NCI-H2196 (cell line): ENCODE data around the gene RBP5.
"Not testable (repeated sequence)": the region's sequence is repeated elsewhere in the genome, so short reads cannot be mapped to it uniquely, and the experiment has no call there.

Source experiments
- DNase-seq: peaks from one replicate; lab custom pipeline; 2025; ENCODE audit not compliant: unreplicated experiment; lab: John Stamatoyannopoulos, UW

RBP5 gene

GRCh38 chr12:7123806-7124522 lies 4.7 kb downstream of the RBP5 start:
- DNase-seq = no peak

DNA sequence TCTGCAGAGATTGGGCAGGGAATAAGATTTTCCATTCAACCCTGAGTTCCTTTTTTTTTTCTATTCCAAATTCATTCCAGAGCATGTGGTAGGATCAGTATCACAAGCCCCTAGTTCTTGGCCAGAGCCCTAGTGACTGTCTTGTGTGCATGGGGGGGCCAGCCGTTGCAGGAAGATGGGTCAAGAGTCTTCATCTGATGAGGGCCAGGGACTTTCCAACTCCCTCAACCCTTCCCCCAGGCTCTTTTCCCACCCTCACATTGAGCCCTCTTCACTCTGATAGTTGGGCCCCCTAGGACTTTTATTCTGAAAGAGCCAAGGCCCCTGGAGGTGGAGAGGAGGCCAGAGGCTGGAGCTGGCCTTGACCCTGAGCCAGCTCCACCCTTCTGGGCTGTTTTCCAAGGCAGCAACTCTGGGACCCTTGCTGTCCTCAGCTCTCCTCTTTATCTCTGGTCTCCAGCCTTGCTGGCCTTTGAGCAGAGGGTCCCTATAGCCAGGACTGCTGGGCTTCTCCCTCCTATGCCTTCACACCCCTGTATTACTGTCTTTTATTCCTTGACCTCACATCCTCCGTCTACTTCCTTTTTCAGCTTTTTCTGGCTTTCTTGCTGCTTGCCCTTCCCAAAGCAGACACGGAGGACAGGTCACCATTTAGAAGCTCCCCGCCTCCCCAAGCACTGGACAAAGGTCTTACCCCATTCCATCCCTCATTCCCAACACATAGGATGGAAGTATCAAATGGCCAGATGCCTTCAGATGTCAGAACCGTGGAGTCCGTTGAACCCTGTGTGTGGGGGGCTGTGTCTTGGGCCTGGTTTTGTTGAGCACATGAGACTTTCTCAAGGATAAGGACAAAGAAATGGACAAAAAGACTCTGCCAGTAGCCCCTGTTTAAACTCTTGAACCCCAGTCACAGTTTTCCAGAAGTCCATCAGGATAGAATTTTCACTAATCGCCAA lies 5.6 kb downstream of the RBP5 start:
- no peak for DNase-seq

DNA sequence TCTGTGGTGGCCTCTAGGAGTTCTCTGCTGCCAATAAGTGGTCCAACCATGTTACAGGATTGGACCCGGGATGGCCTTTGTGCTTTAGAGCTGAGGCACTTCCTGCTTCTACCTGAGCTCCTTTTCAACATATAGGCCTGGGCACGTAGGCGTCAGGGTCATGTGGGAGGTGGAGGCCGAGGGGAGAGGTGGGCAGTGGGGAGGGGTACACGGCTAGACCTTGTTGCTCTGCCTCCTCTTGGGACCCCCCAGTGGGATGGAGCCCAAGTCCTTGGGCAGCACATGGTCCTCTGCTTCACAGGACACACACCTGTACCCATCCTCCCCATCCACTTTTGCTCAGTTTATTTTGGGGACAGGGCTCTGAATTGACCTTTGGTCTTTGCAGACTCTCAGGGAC lies 7.4 kb downstream of the RBP5 start:
- no peak for DNase-seq

GRCh38 chr12:7120166-7120565 lies 8.5 kb downstream of the RBP5 start:
- no peak for DNase-seq

DNA sequence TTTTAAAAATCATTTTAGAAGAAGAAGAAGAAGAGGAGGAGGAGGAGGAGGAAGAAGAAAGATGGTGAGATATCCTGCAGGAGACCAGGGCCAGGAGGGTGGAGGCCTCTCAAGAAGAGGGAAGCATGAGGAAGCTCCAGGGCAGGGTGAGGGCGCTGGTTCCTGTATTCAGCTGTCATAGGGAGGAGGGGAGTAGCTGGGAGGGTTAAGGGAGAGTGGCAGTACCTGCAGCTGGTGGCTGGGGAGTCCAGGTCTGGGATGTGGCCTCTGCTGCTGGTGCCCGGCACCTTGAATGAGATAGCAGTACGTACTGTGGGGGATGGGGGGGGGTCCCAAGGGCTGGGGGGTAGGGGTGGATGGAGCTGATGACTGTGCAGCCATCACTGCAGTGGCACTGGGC lies 9.8 kb downstream of the RBP5 start:
- DNase-seq = no peak

DNA sequence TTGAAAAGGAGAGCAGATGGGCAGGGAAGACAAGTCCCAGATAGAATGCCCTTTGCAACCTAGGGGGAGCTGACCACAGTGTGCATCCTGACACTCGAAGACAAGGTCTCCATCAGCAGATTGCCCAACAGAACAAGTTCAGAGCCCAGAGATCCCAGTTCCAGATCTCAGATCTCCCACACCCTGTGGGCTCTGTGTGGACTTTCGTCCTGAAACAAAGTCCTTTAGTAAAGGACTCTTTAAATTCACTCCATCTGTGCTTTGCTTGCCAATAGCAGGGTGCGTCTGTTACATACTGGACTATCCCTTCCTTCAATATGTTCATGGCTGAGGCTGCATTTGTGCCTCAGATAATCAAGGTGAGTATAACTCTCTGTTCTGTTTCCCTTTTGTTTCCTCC lies 11.0 kb downstream of the RBP5 start:
- no peak for DNase-seq

- DNase-seq = no peak
Measured at GRCh38 chr12:7116916-7117315, 11.8 kb downstream of the RBP5 start.

- no peak for DNase-seq
Measured at GRCh38 chr12:7116196-7116595, 12.5 kb downstream of the RBP5 start.

- DNase-seq = no peak
Measured at GRCh38 chr12:7114851-7115250, 13.8 kb downstream of the RBP5 start.

DNA sequence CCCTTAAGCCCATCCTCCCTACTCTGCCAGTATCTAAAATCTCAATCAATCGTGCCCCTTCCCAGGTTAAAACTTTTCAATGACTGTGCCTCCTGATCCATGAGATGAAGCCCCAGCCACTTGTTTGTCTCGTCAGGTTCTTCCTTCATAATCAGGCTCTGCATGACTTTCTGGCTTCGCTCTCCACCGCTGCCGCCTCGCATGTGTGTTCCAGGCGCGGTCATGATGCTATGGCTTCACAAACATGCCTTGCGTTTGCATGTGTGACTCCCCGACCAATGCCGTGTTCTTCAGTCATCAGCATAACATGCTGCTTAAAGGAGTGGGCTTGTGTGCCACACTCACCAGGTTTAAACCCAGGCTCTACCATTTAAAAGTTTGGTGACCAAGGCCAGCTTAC lies 14.7 kb downstream of the RBP5 start:
- no peak for DNase-seq

DNA sequence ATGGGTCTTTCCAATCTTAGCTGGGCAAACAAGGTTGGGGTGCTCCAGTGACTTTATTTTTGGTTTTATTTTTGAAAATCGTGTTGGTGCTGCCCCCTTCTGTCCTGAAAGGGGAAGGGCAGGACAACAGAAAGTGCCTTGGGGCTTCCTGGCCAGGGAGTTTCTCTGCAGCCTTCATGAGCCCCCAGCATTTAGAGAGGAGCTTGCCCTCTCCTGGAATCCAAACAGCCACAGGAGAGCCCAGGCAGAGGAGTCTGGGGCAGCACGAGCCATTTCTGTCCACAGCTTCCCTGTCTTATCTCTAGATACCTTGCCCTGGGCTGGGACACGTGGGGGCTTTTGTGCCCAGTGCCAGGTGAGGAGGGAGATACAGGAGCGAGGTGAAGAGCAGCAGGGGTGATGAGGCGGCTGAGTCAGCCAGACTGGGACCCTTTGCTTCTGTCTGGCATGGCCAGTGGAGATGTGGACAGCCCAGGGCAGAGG lies 15.3 kb downstream of the RBP5 start:
- DNase-seq = no peak

- no peak for DNase-seq
Measured at GRCh38 chr12:7112041-7112440, 16.6 kb downstream of the RBP5 start.

- DNase-seq = no peak
Measured at GRCh38 chr12:7110661-7111060, 18.0 kb downstream of the RBP5 start.

DNA sequence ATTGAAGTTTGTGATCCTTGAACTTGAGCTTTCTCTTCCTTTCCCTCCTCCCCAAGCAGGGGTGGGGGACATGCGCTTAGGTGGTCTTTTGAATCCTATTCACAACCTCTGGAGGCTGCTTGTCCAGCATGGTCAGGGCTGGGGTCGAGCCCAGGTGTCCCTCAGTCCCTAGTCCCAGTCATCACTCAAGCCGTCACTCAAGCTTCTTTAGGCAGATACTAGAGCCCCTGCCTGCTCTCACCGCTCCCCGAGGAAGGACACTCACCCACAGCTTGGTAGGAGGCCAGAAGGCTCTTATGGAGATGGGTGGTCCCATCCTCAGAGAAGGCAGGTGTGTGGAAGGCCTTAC lies 19.1 kb downstream of the RBP5 start:
- DNase-seq = no peak

DNA sequence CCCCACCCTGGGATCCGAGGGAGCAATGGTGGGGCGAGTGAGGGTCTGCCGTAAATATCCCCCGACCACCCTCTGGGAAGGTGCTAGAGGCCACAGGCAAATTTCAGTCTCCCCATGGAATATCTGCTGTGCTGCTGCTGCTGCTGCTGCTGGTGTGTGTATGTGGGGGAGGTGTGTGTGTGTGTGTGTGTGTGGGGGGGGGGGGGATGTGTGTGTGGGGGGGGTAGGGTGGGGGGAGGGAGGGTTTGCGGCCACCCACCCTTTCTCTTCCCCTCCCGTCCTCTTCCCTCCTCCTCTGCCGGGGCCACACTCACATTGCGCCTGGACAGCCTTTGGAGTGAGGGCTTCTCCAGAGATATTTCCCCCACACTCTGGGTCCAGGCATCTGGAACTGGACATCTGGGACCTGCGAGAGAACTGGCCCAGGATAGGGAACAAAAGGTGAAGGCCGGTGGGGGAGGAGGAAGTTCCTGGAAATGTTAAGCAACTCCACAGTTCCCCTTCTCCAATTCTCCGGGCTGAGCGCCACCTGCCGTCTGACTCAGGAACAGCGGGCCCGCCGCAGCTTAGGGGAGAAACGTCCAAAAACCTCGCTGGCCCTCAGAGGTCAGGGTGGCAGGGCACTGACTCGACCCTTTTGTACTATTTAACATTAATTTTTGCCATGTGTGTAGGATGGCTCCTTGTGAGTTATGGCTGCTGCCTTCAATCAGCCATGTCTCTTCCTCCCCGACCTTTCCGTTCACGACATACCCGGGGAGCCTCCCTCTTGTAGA lies 19.7 kb downstream of the RBP5 start, which contains the start of gene C1RL:
Gene C1RL, minus strand, starts transcription at position 419 of the 776 bp plus-strand sequence. Its CDS starts 34 bp downstream, at position 385.
- peak; percentile 73 for DNase-seq

DNA sequence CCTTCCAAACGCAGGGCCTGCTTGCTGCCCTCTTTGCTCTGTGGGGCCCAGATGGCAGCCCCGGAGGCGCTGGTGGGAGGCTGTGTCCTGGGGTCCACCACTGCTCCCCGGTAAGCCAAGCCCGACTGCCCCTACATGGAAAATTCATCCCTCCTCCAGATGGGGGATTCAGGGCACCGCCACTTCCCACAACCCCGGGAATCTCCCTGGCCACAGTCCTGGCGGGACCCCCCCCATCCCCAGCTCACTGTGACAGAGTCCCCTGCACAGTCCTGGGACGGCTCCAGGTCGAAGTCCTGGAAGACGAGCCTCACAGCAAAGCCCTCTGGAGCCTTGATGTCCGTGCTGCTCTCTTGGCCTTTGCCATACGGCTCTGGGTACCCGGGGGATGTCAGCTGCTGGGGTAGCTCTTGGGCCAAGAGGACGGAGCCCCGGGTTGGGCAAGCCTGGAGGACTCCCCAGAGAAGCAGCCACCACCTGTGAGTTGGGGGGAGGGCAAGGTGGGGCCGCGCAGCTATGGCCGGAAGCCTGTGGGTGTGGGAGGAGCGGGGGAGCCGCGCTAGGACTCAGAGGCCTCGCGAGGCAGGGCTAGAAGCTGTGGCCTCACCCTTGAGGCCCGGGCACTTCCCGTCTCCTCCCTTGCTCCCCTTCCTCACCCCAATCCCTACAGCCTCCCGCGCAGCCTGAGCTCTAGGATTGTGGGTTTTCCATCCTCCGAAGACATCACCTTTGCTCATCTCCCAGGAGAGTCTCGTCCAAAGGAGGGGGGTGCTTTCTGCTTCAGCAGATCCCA lies 20.5 kb downstream of the RBP5 start:
- DNase-seq = peak; percentile 41

DNA sequence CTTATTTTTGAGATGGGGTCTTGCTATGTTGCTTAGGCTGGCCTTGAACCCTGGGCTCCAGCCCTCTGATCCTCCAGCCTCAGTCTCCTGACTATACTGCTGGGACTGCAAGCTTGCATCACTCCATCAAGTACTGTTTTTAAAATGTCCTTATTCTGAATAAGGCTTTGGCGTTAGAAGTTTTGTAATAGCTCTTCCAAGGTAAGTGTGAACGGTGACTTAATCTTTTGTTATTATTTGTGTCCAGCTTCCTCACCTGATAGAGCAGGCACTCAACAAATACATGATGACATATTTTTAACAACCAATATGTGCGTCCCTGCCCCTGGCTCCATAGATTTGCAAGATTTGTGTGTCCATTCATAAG lies 21.1 kb downstream of the RBP5 start:
- DNase-seq = no peak

- DNase-seq = not testable (repeated sequence)
Measured at GRCh38 chr12:7107181-7107580, 21.5 kb downstream of the RBP5 start.

GRCh38 chr12:7106082-7106481 lies 22.6 kb downstream of the RBP5 start:
- DNase-seq = no peak

DNA sequence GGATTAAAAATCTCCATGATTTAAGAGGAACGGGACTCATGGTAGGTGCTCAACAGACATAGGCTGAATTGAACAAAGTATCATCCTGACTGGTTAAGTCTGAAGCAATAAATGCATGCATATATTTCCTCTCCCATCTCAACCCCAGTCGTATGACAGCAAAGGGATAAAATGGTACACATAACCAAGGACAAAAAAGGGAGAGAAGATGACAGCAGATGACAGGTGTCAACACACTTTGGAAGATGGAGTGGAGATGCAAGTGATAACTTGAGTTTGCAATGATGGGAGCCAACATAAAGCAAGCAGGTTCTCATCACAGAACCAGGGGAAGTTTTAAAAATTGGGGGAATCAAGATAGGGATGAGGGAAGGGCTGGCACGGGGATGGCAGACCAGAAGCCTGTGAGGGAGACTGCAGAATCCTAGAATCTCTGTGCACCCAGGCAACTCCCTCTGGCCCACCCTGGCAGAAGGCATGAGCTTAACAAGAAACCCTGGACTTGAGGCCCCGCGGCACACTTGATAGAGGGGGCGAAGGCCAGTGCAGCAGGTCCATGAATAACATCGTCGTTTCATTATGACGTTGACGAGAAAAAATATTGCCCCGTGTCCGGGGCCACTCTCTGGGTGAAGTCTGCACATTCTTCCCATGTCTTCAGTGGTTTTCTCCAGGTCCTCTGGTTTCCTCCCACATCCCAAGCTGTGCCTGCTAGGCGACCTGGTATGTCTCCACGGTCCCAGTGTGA lies 24.7 kb downstream of the RBP5 start:
- DNase-seq = no peak
